Nephron (organoid): Measurements from ENCODE around the gene SEC14L6.

Experiments used
- H3K27ac Mint-ChIP-seq, 3 experiments: 2 replicates each; pipeline ENCODE4 v1.8.0; 2020; ENCODE audit warnings: mixed read lengths in 3 of 3, mild to moderate bottlenecking in 2 of 3, moderate library complexity in 1 of 3
- H3K27me3 Mint-ChIP-seq: 2 replicates; pipeline ENCODE4 v1.8.0; 2021; ENCODE audit warnings: low read depth, mild to moderate bottlenecking, moderate library complexity, mixed read lengths
- H3K36me3 Mint-ChIP-seq: 2 replicates; pipeline ENCODE4 v1.8.0; 2020; ENCODE audit warnings: low read depth, mixed read lengths
- H3K4me1 Mint-ChIP-seq: 2 replicates; pipeline ENCODE4 v1.8.0; 2020; ENCODE audit warnings: mixed read lengths
- H3K4me3 Mint-ChIP-seq, 3 experiments: 2 replicates each; pipeline ENCODE4 v1.8.0; 2020; ENCODE audit warnings: mild to moderate bottlenecking in 3 of 3, mixed read lengths in 3 of 3, moderate library complexity in 2 of 3
- H3K9me3 Mint-ChIP-seq: 2 replicates; pipeline ENCODE4 v1.8.0; 2020; ENCODE audit warnings: mixed read lengths
- TF ChIP-seq, protein P1 (sequence below), 3 experiments: fragments of 200-600 bp; sonication (generic); IDR thresholded peaks; one replicate each; pipeline ENCODE4 v1.5.0; 2021; ENCODE audit warnings: antibody characterized with exemption in 3 of 3; ENCODE audit not compliant: unreplicated experiment in 3 of 3

The SEC14L6 gene

DNA sequence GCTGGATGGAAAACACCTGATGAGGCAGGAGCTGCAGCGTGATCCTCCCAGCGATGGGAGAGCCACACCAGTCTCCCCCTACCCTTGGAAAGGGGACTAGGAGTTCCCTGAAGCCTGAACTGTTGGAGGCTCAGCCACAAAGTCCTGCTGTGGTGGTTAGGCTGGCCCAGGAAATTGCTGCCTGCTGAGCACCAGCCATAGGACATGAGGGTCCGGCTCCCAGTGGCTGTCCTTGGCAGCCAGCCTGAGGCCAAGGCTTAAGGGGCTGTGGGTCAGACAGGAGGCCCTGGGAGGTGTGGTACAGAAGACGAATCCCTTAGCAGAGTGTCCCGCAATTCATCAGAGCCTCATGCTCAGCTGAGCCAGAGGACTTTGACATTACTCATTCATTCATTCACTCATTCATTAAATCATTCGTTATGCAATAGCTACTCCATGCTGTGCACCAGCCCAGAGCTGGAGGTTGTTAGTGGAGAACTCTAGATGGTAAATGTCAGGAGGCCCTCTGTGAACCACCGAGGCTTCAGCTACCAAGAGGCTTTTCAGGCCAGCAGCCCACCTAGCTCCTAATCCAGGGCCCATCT, 26.6 kb downstream of the SEC14L6 start:
- no peaks in the 10 kb centered on the region for H3K4me1 Mint-ChIP-seq
- no peaks in the 10 kb centered on the region for H3K36me3 Mint-ChIP-seq
- H3K27me3 Mint-ChIP-seq = no peaks in the 10 kb centered on the region
- no peak overlapping the region for H3K27ac Mint-ChIP-seq
- TF ChIP-seq, protein P1, sequence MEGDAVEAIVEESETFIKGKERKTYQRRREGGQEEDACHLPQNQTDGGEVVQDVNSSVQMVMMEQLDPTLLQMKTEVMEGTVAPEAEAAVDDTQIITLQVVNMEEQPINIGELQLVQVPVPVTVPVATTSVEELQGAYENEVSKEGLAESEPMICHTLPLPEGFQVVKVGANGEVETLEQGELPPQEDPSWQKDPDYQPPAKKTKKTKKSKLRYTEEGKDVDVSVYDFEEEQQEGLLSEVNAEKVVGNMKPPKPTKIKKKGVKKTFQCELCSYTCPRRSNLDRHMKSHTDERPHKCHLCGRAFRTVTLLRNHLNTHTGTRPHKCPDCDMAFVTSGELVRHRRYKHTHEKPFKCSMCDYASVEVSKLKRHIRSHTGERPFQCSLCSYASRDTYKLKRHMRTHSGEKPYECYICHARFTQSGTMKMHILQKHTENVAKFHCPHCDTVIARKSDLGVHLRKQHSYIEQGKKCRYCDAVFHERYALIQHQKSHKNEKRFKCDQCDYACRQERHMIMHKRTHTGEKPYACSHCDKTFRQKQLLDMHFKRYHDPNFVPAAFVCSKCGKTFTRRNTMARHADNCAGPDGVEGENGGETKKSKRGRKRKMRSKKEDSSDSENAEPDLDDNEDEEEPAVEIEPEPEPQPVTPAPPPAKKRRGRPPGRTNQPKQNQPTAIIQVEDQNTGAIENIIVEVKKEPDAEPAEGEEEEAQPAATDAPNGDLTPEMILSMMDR (IDR thresholded peaks at IDR 0.05; ENCODE audit: unreplicated experiment in 3 of 3) = no peak
- no peaks in the 10 kb centered on the region for H3K9me3 Mint-ChIP-seq
- H3K4me3 Mint-ChIP-seq = no peak overlapping the region

DNA sequence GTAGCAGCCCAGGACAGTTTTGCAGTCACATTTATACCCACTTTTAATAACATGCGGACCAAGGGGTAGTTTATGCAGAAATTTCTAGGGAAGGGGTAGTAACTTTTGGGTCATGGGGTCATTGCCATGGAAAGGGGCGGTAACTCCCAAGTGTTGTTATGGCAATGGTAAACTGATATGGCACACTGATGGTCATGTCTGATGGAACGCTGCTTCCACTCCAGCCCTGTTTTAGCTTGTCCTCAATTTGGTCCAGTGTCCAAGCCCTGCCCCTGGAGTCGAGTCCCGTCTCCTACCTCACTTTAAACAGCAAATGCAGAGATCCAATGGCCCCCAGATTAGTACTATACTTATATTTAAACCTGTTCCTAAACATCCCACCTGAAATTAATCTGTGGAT, 29.8 kb downstream of the SEC14L6 start:
- peaks cover 4% of the 10 kb centered on the region for H3K9me3 Mint-ChIP-seq
- TF ChIP-seq, protein P1 (IDR thresholded peaks at IDR 0.05; ENCODE audit: unreplicated experiment in 3 of 3) = no peak
- H3K36me3 Mint-ChIP-seq = no peaks in the 10 kb centered on the region
- no peak overlapping the region for H3K4me3 Mint-ChIP-seq
- H3K27ac Mint-ChIP-seq = no peak overlapping the region
- H3K4me1 Mint-ChIP-seq = no peaks in the 10 kb centered on the region
- no peaks in the 10 kb centered on the region for H3K27me3 Mint-ChIP-seq

DNA sequence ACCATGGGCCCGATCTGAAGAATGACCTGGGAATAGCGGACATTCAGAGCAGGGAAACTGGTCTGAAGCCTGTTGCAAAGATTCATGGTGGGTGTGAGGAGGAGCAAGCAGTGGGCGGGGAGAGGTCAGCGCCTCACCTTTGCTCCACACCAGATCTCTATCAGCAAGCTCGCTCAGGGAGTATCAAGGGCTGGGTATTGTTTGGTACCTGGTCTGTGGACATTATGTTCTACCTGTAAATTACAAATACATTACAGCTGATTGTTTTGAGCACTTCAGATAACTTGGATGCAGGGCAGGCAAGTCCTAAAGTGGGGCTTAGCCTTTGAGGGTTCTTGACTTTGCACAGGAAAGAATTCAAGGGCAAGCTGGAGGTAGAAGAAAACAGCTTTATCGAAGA, 30.3 kb downstream of the SEC14L6 start:
- H3K9me3 Mint-ChIP-seq = peaks cover 4% of the 10 kb centered on the region
- H3K36me3 Mint-ChIP-seq = no peaks in the 10 kb centered on the region
- no peak overlapping the region for H3K4me3 Mint-ChIP-seq
- no peaks in the 10 kb centered on the region for H3K27me3 Mint-ChIP-seq
- no peak overlapping the region for H3K27ac Mint-ChIP-seq
- TF ChIP-seq, protein P1 (IDR thresholded peaks at IDR 0.05; ENCODE audit: unreplicated experiment in 3 of 3) = no peak
- no peaks in the 10 kb centered on the region for H3K4me1 Mint-ChIP-seq

DNA sequence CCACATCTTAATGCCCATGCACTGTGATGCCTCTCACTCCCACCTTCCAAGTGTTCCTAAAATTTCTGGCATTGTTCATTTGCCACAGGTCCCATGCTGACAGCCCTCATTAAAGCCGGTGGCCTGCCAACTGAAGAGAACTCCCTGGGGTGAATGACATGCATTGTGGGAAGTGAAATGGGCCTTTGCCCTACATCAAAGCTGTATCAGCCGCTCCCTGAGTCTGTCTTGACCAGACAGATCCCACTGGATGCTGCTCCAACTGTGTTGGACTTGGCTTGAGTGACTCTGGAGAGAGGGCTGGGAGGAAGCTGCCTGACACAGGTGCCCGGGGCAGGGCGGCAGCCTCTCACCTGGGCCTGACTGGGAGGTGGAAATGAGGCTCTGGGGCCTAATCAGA, 32.3 kb downstream of the SEC14L6 start:
- Mint-ChIP-seq H3K4me1 (no peaks in the 10 kb centered on the region), H3K27me3 (no peaks in the 10 kb centered on the region), H3K4me3 (no peak overlapping the region), H3K27ac (no peak overlapping the region), H3K36me3 (no peaks in the 10 kb centered on the region), H3K9me3 (peaks cover 4% of the 10 kb centered on the region)
- TF ChIP-seq, protein P1 (IDR thresholded peaks at IDR 0.05; ENCODE audit: unreplicated experiment in 3 of 3) = no peak

DNA sequence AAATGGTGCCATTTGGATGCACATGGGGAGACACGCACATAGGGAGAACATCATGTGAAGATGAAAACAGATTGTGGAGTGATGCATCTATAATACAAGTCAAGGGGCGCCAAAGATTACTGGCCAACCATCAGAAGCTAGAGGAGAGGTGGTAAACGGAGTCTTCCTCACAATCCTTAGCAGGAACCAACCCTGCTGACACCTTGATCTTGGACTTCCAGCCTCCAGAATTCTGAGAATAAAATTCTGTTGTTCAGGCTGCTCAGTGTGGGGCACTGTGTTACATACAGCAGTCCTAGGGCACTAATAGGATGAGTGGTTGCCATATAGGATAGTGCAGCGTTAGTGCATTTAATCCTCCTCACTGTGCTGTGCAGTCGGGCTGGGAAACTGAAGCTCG, 33.1 kb downstream of the SEC14L6 start:
- Mint-ChIP-seq H3K4me1 (no peaks in the 10 kb centered on the region), H3K36me3 (no peaks in the 10 kb centered on the region), H3K9me3 (peaks cover 4% of the 10 kb centered on the region), H3K27me3 (no peaks in the 10 kb centered on the region), H3K4me3 (no peak overlapping the region), H3K27ac (no peak overlapping the region)
- TF ChIP-seq, protein P1 (IDR thresholded peaks at IDR 0.05; ENCODE audit: unreplicated experiment in 3 of 3) = no peak

DNA sequence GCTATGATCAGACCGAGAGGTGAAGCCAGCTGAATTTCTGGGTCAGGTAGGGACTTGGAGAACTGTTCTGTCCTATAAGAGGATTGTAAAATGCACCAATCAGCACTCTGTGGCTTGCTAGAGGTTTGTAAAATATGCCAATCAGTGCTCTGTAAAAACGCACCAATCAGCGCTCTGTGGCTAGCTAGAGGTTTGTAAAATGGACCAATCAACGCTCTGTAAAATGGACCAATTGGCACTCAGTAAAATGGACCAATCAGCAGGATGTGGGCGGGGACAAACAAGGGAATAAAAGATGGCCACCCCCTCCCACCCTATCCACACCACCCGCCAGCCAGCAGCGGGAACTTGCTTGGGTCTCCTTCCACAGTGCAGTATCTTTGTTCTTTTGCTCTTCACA, 34.6 kb downstream of the SEC14L6 start:
- H3K4me3 Mint-ChIP-seq = no peak overlapping the region
- H3K27ac Mint-ChIP-seq = no peak overlapping the region
- H3K27me3 Mint-ChIP-seq = no peaks in the 10 kb centered on the region
- TF ChIP-seq, protein P1 (IDR thresholded peaks at IDR 0.05; ENCODE audit: unreplicated experiment in 3 of 3) = no peak
- H3K9me3 Mint-ChIP-seq = peaks cover 4% of the 10 kb centered on the region
- no peaks in the 10 kb centered on the region for H3K4me1 Mint-ChIP-seq
- no peaks in the 10 kb centered on the region for H3K36me3 Mint-ChIP-seq
